CD4-positive, alpha-beta T cell treated with Interleukin-12 subunit alpha and Interleukin-12 subunit beta, for 1 hour (primary cell): ENCODE measurements around the gene CPXM2.

Experiments used
- DNase-seq: peaks from one replicate; pipeline ENCODE4 v3.0.0-alpha.2; 2020

The CPXM2 gene

GRCh38 chr10:123903621-123904020, 12.0 kb upstream of the CPXM2 start:
- no peak for DNase-seq

GRCh38 chr10:123901621-123902020, 10.0 kb upstream of the CPXM2 start:
- no peak for DNase-seq

GRCh38 chr10:123897146-123897545, 5.5 kb upstream of the CPXM2 start:
- no peak for DNase-seq

GRCh38 chr10:123896246-123896927, 4.8 kb upstream of the CPXM2 start:
- DNase-seq: no peak

- DNase-seq: no peak
Measured at GRCh38 chr10:123893651-123894050, 2.0 kb upstream of the CPXM2 start.

GRCh38 chr10:123890756-123891143, 857 bp downstream of the CPXM2 start:
- DNase-seq: no peak

GRCh38 chr10:123890226-123890625, 1.4 kb downstream of the CPXM2 start:
- DNase-seq: no peak

GRCh38 chr10:123889821-123890220, 1.8 kb downstream of the CPXM2 start:
- DNase-seq: no peak

- no peak for DNase-seq
Measured at GRCh38 chr10:123888751-123889150, 2.9 kb downstream of the CPXM2 start.

GRCh38 chr10:123888256-123888655, 3.4 kb downstream of the CPXM2 start:
- no peak for DNase-seq

GRCh38 chr10:123886292-123886691, 5.3 kb downstream of the CPXM2 start:
- no peak for DNase-seq

- DNase-seq: no peak
Measured at GRCh38 chr10:123885406-123886170, 6.0 kb downstream of the CPXM2 start.

- no peak for DNase-seq
Measured at GRCh38 chr10:123884907-123885381, 6.7 kb downstream of the CPXM2 start.

- DNase-seq: no peak
Measured at GRCh38 chr10:123884351-123884906, 7.2 kb downstream of the CPXM2 start.

- DNase-seq: no peak
Measured at GRCh38 chr10:123883673-123884320, 7.8 kb downstream of the CPXM2 start.

- no peak for DNase-seq
Measured at GRCh38 chr10:123882681-123883445, 8.7 kb downstream of the CPXM2 start.

- no peak for DNase-seq
Measured at GRCh38 chr10:123882177-123882576, 9.4 kb downstream of the CPXM2 start.

GRCh38 chr10:123879606-123880257, 11.9 kb downstream of the CPXM2 start:
- DNase-seq: no peak

- DNase-seq: no peak
Measured at GRCh38 chr10:123878666-123879303, 12.8 kb downstream of the CPXM2 start.

GRCh38 chr10:123870260-123870659, 21.3 kb downstream of the CPXM2 start:
- no peak for DNase-seq

- no peak for DNase-seq
Measured at GRCh38 chr10:123869020-123869414, 22.6 kb downstream of the CPXM2 start.
